Stimulated activated CD8-positive, alpha-beta memory T cell treated with anti-CD3 and anti-CD28 coated beads, Interleukin-15, amount 100 ng/mL, for 48 hours (primary cell): ENCODE measurements around the gene ETF1.

Experiments
- DNase-seq, 2 donors: peaks; one replicate each; pipeline ENCODE4 v3.0.0-alpha.2; 2020; ENCODE audit warnings: low read depth in 2 of 2

Gene ETF1

DNA sequence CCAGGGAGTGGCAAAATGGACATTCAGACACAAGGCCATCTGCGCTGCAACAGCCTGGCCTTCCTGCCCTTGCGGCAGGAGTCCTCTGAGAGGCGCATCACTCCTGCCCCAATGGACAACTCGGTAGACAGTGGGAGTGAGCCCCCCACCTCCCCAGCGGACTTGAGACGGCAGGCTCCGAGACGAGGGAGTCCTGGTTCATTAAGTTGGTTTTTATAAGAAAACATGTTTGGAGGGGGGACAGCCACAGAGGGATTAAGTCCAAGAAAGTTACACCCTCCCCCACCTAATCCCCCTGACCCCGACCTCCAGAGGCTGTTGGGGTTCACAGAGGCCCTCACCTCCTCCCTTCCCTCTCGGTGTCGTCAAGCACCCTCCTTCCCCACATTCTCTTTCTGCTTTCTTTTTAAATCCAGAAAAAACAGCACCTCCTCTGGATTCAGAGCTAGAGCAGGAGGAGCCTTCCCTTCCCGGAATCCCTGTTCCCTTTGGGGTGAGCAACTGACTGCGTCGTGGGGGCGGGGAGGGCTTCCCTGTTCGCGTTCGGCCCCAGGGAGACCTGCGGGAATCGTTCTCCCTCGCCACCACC lies 79.5 kb downstream of the ETF1 start:
- DNase-seq: no peak

DNA sequence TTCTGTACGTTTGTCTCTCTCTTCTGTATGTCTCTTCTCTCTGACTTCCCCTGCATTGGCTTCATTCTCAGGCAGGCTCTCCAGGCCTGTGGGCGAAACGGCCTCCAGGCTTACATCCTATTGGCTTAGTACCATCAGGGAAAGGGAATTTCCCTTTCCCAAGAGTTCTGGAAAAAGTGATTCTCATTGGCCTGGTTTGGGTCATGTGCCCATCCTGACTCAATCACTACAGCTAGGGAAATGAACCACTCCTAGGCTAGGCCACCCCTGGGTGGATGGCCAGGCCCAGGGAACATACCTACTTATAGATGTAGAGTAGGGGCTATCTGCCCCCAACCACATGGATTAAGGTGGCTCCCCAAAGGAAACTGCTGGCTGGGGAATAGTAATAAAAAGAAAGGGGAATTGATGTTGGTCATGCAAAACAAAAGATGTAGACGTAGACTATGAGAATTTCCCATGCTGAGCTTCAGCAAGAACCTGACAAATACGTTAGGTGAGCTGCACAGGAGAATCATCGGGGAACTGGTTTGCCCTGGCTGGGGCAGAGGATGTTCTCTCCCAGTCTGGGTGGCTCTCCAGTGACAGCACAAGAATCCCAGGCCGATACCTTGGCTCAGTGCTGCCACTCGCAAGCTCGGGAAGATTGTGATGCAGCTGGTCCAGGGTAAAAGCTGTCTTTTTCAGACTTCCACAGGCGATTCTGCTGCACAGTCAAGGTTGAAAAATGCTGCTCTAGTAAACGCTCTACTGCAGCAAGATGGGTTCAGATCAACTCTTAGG lies 81.5 kb downstream of the ETF1 start:
- DNase-seq: no peak

DNA sequence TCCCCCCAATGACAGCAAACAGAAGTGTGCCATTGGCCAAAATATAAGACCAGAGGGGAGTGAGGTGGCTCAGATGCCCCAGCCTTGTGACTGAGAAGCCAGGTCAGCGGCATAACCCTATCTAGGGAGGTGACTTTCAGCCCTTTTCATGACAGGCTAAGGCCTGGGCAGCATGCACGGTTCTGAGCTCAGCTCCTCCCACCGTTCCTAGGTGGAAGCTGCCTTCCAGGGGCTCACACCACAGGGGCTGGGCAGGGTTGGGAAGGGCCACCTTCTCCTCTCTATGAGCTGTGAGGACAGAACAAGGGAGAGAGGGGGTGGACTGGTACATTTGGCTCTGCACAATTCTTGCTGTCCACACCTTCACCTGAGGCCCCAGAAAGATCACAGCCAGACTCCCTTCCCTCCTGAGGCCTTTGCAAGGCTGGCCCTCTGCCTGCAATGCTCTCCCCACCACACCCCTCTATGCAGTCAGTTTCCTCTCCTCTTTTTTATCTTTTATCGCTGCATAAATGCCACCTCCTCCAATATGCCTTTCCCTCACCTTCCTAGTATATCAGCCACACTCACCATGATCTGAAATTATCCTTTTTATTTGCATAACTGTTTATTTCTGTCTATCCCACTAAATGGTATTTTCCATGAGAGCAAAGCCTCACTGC lies 82.9 kb downstream of the ETF1 start:
- DNase-seq: no peak

DNA sequence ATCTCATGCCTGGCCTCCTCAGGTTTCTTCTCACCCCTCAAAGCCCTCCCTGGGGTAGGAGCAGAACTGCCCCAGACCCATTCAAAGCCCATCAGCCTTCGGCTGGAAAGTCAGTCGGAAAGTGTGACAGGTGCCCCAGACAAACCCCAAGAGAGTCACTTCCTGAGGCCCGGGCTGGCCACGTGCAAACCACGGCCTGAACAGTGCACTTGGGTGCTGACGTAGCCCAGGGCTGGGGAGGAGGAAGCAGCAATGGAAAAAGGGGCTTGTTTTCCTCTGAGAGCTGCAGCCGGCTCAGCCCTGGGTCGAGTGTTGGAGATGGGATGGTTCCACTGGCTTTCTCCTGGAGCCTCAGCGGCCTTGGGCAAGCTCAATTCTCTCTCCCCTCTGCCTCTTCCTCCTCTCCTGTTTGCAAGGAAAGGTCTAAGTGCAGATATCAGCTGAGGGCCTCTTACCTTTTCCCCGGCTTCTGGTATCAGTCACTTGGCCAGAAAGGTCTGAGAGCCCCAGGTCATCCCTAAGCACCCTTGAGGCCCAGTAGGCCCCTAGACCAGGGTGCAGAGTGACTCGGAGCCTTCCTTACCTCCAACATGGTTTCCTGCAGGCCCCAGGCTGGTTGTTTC lies 83.6 kb downstream of the ETF1 start:
- peak; percentile 87 to 88 for DNase-seq

DNA sequence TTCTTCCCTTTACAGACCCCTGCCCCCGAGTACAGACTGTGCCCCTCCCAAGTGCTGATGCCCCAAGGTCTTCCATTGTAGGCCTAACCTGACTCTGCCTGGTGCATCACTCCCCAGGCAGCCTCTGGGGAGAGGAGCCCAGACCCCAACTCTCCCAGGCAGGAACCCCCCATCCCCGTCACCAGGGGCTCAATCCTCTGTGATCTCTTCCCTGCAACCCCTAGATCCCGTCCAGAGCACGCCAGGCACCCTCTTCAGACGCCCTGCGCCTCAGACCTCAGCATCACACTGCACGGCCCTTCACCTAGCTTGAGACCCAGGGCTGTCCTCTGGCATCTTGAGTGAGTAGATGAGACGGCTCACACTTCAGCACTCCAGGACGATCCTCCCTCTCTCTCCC lies 84.2 kb downstream of the ETF1 start:
- no peak for DNase-seq

DNA sequence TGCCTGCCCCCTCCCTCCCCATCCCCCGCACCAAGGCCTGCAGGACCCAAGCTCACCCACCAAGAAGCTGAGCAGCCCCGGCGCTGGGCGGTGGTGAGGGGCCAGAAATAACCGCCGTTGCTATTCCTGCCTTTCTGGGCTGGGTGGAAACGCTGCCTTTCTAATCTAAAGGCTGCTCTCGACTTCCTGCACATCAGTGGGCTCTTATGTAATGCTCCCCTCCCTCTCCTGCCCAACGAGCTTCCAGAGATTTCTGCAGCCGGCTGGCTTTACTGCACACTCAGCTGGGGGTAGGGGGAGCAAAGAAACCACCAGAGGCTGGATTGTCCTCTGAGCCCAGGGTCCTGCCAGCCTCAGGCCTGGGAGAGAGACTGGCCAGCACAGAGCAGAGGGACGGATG lies 84.7 kb downstream of the ETF1 start:
- DNase-seq: no peak

DNA sequence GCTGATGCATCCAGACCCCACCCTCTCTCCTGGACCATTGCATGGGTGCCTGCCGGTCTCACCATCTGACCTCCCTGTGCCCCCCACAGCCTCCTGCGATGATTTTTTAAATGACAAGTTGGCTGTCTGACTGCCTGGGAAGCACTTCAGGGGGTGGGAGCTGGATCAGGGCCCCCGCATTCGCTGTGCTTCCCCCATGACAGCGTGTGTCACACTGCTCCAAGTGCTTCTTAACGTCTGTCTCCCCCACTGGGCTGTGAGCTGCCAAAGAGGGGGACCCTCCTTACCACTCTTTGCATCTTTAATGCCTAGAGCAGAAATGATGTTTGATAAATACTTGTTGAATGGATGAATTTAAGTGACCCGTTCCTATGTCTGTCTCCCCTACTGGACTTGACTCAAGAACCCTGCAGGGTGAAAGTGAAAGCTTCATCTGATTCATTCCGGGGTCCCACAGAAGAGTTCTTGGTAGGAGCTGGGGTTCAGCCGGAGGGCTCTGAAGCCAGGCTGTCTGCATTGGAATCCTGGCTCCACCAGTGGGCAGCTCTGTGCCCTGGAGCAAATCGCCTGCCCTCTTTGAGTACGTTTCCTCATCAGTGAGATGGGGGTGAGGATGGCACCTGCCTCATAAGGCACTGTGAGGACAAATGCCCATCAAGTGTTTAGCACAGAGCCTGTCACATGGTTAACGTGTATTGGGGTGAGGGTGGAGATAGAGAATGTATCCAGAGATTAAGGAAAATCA lies 85.3 kb downstream of the ETF1 start:
- DNase-seq: no peak
